Calu3 (cell line): Measurements from ENCODE around the gene LRRC46. TPM values are rescaled to one million over a fixed set of nuclear protein-coding genes. Genes with fewer than 3 reads are reported as not detected.

Source experiments
- BruUV-seq: library from RNA; stranded (reverse); fragments of 400-500 nt; replicated peaks from 2 replicates; lab custom pipeline; 2021; lab: Mats Ljungman, UMichigan
- CTCF ChIA-PET: fragments of 300-600 bp; sonication (Branson Sonifier 250); formaldehyde crosslinking; loops from one replicate; lab custom pipeline; 2022; ENCODE audit warnings: antibody characterized with exemption; lab: Charles Lee
- DNase-seq: peaks from one replicate; pipeline ENCODE4 v3.0.0; 2022
- H3K27ac Mint-ChIP-seq: one replicate; pipeline ENCODE4 v1.8.0; 2022; ENCODE audit warnings: mixed read lengths; ENCODE audit not compliant: unreplicated experiment
- H3K27me3 Mint-ChIP-seq: one replicate; pipeline ENCODE4 v1.8.0; 2022; ENCODE audit warnings: mixed read lengths; ENCODE audit not compliant: unreplicated experiment
- H3K36me3 Mint-ChIP-seq: one replicate; pipeline ENCODE4 v1.8.0; 2022; ENCODE audit warnings: mild to moderate bottlenecking, moderate library complexity, mixed read lengths; ENCODE audit not compliant: insufficient read depth, unreplicated experiment
- H3K4me1 Mint-ChIP-seq: one replicate; pipeline ENCODE4 v1.8.0; 2022; ENCODE audit warnings: mild to moderate bottlenecking, low read depth, mixed read lengths; ENCODE audit not compliant: unreplicated experiment
- H3K4me3 Mint-ChIP-seq: one replicate; pipeline ENCODE4 v1.8.0; 2022; ENCODE audit warnings: mild to moderate bottlenecking, low read depth, moderate library complexity, mixed read lengths; ENCODE audit not compliant: unreplicated experiment
- H3K9me3 Mint-ChIP-seq: one replicate; pipeline ENCODE4 v1.8.0; 2022; ENCODE audit warnings: low read depth, mixed read lengths; ENCODE audit not compliant: unreplicated experiment
- intact Hi-C: fragments of 100-400 bp; cut with micrococcal nuclease; formaldehyde crosslinking; loops from one replicate; pipeline ENCODE4 v1.10.0; 2022; ENCODE audit not compliant: unreplicated experiment
- total RNA-seq: library from RNA; stranded (reverse); gene quantifications from 2 replicates; pipeline ENCODE4 v1.2.3, GENCODE V29; 2022
- TF ChIP-seq, protein P1 (sequence below): fragments of 200-600 bp; IDR thresholded peaks from one replicate; pipeline ENCODE4 v1.8.0; 2022; ENCODE audit warnings: antibody characterized with exemption; ENCODE audit not compliant: unreplicated experiment

The LRRC46 gene
- total RNA-seq, 1 experiment from 2014 or later: 2.9 TPM

DNA sequence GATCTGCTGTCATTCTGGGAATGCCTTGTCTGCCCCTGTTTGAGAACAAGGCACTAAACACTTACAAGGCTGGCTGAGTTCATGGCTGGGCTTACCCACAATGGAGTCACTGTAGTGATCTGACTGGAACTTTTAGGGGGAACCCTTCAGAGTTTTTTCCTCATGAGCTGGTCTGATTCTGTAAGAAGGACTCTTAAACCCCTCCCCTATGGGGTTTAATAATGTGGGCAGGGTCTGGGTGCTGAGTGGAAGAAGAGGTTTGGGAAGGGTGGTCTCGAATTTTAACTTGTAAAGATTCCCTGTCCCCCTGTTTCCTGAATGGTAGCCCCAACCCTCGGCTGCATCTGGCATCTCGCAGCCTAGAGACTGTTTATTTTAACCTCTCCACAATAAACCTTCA is 40.4 kb upstream of the LRRC46 start:
- TF ChIP-seq, protein P1, sequence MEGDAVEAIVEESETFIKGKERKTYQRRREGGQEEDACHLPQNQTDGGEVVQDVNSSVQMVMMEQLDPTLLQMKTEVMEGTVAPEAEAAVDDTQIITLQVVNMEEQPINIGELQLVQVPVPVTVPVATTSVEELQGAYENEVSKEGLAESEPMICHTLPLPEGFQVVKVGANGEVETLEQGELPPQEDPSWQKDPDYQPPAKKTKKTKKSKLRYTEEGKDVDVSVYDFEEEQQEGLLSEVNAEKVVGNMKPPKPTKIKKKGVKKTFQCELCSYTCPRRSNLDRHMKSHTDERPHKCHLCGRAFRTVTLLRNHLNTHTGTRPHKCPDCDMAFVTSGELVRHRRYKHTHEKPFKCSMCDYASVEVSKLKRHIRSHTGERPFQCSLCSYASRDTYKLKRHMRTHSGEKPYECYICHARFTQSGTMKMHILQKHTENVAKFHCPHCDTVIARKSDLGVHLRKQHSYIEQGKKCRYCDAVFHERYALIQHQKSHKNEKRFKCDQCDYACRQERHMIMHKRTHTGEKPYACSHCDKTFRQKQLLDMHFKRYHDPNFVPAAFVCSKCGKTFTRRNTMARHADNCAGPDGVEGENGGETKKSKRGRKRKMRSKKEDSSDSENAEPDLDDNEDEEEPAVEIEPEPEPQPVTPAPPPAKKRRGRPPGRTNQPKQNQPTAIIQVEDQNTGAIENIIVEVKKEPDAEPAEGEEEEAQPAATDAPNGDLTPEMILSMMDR: no peak
- Mint-ChIP-seq H3K27ac (no peak overlapping the region), H3K4me3 (no peak overlapping the region), H3K36me3 (no peaks in the 10 kb centered on the region), H3K4me1 (no peaks in the 10 kb centered on the region), H3K9me3 (no peaks in the 10 kb centered on the region), H3K27me3 (peaks cover 90% of the 10 kb centered on the region)
- DNase-seq: no peak
- intact Hi-C loops: no loop called here
- CTCF ChIA-PET: no interaction called here
- BruUV-seq: no TSS peak

DNA sequence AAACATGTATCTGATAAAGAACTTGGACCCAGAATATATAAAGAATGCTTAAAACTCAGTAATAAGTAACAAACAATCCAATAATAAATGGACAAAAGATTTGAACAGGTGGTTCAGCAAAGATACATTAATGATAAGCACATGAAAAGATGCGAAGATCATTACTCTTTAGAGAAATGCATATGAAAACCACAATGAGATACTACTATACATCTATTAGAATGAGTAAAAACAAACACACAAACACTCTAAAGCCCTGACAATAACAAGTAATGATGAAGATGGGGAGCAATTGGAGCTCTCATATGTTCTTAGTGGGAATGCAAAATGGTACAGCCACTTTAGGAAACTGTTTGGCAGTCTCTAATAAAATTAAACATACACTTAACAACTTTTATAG is 39.0 kb upstream of the LRRC46 start:
- BruUV-seq: no TSS peak
- no peak for DNase-seq
- H3K36me3 Mint-ChIP-seq: no peaks in the 10 kb centered on the region
- no peaks in the 10 kb centered on the region for H3K4me1 Mint-ChIP-seq
- CTCF ChIA-PET: no interaction called here
- H3K9me3 Mint-ChIP-seq: no peaks in the 10 kb centered on the region
- no peak overlapping the region for H3K27ac Mint-ChIP-seq
- TF ChIP-seq, protein P1: no peak
- intact Hi-C loops: no loop called here
- H3K27me3 Mint-ChIP-seq: peaks cover 98% of the 10 kb centered on the region
- no peak overlapping the region for H3K4me3 Mint-ChIP-seq

DNA sequence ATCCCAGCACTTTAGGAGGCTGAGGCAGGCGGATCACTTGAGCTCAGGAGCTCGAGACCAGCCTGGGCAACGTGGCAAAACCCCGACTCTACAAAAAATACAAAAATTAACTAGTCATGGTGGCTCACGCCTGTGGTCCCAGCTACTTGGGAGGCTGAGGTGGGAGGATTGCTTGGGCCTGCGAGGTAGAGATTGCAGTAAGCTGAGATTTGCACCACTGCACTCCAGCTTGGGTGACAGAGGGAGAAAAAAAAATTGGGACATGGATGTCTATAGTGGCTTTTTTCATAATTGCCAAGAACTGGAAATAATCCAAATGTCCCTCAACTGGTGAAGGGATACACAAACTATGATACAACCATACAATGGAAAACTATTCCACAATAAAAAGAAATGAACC is 38.5 kb upstream of the LRRC46 start:
- CTCF ChIA-PET: no interaction called here
- Mint-ChIP-seq H3K9me3 (no peaks in the 10 kb centered on the region), H3K27ac (no peak overlapping the region), H3K27me3 (peaks cover 98% of the 10 kb centered on the region), H3K36me3 (no peaks in the 10 kb centered on the region), H3K4me1 (no peaks in the 10 kb centered on the region), H3K4me3 (no peak overlapping the region)
- no peak for DNase-seq
- intact Hi-C loops: no loop called here
- no TSS peak for BruUV-seq
- TF ChIP-seq, protein P1: no peak

DNA sequence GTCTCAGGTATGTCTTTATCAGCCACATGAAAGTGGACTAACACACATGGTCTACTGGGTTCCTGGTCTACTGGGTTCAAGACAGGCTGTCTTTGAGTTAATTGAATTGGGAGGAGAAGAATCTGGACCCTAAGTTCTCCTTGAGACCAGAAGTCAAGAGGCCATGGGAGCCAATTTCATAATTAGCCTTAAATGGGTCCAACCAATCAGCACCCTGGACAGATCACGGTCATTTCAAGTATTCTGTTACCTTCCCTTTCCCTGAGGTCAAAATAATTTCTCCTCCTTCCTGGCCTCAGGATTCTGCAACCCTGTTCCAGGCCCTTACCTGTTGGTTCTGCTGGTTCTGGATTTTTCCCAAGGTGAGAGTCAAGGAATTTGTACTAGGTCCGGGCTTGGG is 33.7 kb upstream of the LRRC46 start:
- BruUV-seq: no TSS peak
- no peaks in the 10 kb centered on the region for H3K9me3 Mint-ChIP-seq
- no peaks in the 10 kb centered on the region for H3K36me3 Mint-ChIP-seq
- no peak overlapping the region for H3K27ac Mint-ChIP-seq
- intact Hi-C loops: no loop called here
- no peaks in the 10 kb centered on the region for H3K4me1 Mint-ChIP-seq
- no peak for DNase-seq
- H3K4me3 Mint-ChIP-seq: no peak overlapping the region
- TF ChIP-seq, protein P1: no peak
- CTCF ChIA-PET: no interaction called here
- H3K27me3 Mint-ChIP-seq: peaks cover 76% of the 10 kb centered on the region
